GM18507 (cell line): ENCODE results near the gene DENND1A.
"Not testable (repeated sequence)": the region's sequence is repeated elsewhere in the genome, so short reads cannot be mapped to it uniquely, and the experiment has no call there.

ENCODE experiments used
- DNase-seq: peaks from one replicate; pipeline ENCODE4 v3.0.0; 2011; ENCODE audit warnings: low read depth; ENCODE audit not compliant: insufficient read length; ENCODE audit errors: extremely low spot score
- FAIRE-seq: peaks from 2 replicates; lab custom pipeline; 2011; peaks lifted over from hg19 to GRCh38; lab: Jason Lieb, UNC

DENND1A gene

DNA sequence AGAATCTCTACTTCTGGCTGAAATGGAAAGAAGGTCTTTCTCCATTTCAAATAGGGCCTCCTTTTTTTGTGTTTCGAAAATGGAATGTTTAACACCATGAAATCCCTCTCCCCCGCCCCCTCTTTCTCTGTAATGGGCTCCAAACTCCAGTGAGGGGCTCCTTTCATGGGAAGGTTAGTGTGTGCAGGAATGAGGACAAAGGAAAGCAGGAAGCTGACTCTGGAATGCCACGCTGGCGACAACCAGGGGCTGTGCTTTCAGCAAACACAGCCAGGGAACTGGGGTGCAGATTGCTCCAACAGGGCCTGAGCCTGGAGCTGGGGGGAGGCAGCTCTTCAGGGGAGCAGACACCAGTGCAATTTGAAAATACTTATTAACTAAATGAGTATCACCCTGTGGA lies 491.1 kb downstream of the DENND1A start:
- no peak for DNase-seq
- no peak for FAIRE-seq

DNA sequence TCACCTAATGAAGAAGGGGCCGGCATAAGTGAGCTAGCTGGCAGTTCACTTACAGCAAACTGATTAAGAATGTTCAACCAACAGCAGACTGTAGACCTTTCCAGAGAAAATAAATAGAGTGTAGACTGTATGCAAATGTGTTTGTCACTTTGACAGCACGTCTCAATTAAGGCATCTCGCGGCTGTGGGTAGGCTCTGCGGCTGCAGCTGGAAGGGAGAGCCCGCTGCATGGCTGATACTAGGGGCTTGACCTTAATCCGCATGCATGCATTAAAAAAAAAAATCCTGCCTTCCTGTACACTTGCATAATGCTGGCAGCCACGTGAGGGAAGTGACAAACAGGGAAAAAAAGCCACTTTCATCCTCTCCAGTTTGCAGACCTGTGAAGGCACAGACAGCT lies 491.6 kb downstream of the DENND1A start:
- FAIRE-seq (no peak), DNase-seq (no peak)

DNA sequence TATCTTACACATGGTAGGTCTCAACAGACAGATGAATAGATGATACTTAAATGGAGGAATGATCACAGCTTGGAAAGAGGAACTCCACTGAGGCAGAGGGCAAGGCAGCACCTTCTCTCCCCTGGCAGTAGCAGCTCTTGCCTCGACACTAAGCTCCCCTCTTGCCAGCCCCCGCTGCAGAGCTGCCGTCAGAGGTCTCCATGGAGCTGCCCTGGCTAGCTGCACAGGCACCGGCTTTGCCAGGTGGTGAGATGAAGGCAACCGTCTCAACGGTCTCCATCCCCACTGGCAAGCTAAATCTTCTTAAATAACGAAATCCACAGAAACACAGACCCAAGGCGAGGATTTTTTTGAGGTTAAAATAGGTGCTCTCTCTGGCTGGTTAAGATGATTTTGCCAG lies 492.7 kb downstream of the DENND1A start:
- DNase-seq: no peak
- FAIRE-seq: no peak

DNA sequence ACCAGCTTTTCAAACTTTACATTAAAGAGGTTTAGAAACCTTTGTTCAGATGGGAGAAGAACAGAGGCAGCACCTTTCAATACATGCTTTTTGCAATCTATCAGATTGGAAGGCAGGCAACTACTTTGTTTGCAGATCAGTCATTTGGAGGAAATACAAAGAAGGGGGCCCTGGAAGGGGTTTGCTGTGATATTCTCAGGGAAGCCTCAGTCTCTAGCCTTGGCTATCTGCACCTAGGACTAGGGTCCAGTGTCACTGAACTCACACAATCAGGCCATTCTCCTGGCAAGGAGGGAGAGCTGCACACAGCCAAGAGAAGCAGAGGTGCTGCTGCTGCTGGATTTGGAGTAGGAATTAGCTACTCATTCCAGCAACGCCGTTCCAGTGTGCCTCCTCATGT lies 494.5 kb downstream of the DENND1A start:
- FAIRE-seq: no peak
- DNase-seq: no peak

DNA sequence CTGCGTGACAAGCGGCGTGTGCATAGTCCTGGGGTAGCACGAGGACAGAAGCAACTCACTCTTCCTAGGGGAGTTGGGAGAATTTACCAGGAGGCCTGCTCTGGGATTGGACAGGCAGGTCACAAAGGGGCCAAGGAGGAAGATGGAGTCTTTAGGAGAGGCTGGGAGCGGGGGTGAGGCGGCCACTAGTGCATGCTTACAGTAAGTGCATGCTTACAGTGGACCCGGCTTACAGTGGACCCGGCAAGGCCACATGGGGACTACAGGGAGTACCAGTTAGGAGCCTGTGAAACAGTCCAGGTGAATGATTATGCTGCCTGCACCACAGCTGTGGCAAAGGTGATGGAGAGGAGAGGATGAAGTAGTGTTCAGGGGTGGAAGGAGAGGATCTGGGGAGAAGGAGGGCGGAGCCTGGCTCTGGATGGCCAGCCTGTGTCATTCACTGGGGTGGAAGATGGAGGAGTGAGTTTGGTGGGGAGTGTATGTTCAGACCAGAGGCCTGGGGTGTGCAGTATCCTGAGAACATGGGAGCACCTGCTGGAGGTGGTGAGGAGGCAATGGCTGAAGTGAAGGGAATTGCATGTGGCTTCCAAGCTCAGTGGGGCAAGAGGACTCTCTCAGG lies 495.2 kb downstream of the DENND1A start:
- FAIRE-seq (no peak), DNase-seq (no peak)

DNA sequence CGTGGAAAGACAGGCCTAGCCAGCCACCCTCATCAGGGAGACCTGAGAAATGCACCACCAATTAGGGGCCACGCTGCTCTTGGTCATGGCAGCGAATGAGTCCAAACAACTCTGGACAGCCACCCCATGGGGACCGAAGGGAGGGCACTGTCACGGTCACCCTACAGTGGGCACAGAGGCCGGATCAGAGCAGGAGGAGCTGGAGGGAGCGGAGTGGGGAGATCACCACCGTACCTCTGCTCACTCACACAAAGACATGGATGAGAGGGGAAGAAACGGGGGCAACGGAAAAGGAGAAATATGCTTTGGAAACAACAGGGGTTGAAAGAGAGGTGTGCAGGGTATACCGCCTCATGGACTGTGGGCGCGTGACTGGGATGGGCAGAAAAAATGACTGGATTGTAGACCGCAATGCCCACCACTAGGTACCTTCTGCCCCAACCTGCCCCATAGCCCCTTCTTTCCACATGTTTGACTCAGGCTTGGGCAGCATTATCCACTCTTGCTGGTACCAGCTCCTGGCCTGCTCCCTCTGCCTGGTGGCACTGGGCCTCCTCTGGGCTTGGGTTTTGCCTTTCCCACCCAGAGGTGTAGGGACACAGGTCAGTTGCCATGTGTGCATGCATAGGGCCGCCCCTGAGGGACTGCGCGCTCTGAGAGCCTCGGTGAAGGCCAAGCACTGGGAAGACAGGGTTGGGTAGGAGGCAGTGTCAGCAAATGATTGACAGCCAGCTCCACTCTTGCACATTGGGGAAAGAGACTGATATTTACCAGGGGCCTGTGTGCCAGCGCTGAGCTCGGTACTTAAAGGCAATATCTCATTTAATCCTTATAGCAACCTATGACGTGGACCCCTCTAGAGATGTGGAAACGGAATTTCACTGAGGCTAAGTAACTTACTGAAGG lies 497.3 kb downstream of the DENND1A start:
- DNase-seq (no peak), FAIRE-seq (no peak)

DNA sequence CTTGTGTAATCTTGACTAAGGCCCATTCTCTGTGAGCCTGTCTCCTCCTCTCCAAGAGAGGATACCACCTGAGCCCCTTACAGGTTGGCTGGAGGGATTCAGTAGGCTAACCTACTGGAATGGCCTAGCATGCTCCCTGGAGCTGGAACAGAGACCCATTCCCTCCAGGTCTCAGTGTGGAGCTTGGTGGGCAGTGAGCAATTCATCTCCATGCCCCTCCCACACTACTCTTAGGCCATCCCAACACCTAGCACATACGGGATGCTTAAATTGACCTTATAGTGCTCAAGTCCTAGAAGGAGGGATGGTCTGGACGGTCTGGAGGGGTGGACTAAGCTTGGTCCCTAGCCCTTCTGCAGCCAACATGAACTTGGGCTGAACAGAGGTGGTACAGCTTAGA lies 498.3 kb downstream of the DENND1A start:
- no peak for DNase-seq
- FAIRE-seq: no peak

DNA sequence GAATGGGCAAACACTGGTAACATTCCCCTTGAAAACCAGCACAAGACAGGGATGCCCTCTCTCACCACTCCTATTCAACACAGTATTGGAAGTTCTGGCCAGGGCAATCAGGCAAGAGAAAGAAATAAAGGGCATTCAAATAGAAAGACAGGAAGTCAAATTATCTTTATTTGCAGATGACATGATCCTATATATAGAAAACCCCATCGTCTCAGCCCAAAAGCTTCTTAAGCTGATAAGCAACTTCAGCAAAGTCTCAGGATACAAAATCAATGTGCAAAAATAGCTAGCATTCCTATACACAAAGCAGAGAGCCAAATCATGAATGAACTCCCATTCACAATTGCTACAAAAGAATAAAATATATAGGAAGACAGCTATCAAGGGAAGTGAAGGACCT lies 501.5 kb downstream of the DENND1A start:
- not testable (repeated sequence) for DNase-seq, FAIRE-seq

DNA sequence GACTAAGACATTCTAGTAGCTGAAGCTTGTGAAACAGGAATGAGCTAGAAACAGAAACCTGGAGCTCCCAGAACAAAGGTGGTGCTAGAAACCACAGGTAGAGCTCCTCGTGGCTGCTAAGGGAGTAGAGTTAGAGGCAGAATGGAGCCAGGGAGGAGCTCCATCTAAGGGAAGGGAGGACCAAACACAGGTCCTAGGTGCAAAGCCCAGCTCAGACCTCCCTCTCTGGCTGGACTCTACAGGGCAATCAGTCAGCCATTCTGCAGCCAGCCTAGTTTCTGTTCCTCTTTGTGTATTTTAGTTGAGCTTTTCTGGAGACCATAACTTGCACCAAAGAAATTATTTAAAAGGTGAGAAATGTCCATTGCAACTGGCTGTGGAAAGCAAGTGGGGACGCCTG lies 503.5 kb downstream of the DENND1A start:
- FAIRE-seq (peak; percentile 88), DNase-seq (peak; percentile 23)

DNA sequence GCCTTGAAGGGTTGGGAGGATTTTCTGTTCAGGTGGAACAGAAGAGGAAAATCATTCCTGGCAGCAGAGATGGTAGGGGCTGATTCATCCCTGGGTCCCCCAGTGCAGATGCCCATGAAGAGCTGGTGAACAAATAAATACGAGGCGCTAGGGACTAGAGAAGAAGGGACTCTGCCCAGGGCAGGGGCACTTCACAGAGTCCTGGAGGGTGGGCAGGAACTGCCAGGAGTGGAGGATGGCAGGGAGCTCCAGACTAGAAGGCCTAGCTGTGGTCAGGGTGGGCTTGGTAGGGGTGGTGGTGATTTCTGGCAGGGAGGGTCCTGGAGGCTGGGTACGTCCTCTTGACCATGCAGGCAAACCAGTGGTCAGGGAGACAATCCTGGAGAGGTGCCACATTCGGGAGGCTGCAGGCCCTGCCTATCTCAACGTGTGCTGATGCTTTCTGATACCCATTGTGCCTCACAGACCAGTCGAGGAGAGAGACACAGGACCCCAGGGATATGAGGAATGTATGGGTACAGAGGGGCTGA lies 504.0 kb downstream of the DENND1A start:
- DNase-seq: no peak
- FAIRE-seq: no peak

DNA sequence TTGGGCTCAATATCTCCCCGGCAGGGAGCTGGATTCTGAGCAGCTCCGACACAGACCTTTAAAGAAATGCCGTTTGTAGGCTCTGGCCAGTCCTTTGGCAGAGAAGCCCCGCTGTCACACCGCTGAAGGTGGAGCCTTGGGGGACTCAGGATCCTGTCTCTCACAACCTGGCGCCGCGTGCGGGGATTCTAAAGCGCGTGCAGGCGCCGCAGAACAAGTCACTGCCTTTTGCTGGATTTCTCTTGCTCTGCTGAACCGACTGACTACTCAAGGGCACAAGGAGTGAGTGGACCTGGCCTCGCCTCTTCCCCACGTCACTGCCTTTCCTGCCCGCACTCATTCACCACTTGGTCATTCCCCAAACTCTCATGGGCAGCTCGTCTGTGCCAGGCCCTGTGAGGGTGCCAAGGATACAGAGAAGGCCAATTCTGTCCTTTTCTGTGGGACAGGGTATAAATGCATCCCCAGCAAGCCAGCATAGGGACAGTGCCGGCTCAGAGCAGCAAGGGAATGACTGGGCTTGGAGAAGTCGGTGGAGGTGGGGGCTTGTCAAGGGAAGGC lies 504.6 kb downstream of the DENND1A start:
- FAIRE-seq (no peak), DNase-seq (no peak)

DNA sequence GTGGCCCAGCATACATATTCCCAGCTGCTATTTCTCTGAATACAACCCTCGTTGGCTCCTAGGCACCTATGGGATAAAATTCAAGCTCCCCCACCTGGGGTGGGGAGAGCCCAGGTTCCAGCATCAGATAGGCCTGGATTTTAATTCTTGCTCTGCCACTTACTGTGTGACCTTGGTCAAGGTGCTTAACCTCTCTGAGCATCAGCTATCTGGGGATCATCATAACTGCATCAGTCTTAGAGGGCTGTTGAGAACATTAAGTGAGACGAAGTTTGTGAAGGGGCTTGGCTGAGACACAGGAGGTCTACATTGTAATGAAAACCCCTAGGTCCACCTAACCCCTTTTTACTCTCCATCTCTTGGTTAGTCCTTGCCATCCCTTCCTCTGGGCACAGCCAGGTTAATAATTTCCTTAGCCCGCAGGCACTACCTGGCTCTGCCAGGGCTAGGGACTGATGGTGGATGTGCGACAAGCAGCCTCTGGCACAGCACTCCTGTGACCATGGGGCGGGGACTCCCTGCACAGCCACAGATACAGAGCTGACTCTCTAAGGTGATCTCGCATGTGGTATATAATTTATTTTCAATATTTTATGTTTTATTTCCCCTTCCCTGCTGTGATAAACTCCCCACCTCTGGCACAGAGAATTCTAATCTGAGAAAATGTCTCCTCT lies 505.2 kb downstream of the DENND1A start:
- no peak for DNase-seq
- FAIRE-seq: no peak

DNA sequence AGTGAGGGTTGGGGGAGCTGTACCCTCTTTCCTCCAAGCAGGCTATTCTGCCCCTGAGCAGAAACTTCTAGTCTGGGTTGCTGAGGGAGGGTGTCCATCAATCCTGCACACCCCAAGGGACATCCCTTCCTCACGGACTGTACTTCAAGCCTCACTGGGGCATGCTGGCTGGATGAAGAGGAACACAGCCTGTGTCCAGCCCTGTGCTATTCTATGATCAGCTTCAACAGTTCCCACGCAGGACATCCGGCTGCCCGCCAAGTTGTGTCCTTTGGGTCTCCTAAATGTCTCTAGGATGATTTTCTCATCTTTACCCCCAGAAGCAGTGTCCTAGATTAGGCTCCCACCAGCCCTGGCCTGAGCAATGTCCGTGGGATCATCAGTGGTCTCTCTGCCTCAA lies 505.8 kb downstream of the DENND1A start:
- no peak for FAIRE-seq

DNA sequence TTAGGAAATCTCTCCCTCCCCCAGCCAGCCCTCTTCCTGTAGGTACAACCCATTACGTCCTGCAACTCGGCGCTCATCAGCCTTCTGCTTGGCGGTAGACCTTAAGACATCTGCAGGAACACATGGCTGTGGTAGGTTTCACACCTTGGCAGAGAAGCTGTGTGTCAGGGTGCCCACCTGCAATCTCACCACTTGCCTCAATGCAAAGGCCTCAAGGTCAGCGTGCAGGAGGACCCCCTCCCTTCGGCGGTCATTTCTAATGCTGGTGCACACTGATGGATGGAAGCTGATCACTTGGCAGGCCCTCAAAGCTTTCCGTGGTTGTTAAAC lies 506.6 kb downstream of the DENND1A start:
- no peak for DNase-seq
- FAIRE-seq: no peak

More for the DNA sequence above, 505.8 kb downstream of the DENND1A start:
- DNase-seq: no peak

DNA sequence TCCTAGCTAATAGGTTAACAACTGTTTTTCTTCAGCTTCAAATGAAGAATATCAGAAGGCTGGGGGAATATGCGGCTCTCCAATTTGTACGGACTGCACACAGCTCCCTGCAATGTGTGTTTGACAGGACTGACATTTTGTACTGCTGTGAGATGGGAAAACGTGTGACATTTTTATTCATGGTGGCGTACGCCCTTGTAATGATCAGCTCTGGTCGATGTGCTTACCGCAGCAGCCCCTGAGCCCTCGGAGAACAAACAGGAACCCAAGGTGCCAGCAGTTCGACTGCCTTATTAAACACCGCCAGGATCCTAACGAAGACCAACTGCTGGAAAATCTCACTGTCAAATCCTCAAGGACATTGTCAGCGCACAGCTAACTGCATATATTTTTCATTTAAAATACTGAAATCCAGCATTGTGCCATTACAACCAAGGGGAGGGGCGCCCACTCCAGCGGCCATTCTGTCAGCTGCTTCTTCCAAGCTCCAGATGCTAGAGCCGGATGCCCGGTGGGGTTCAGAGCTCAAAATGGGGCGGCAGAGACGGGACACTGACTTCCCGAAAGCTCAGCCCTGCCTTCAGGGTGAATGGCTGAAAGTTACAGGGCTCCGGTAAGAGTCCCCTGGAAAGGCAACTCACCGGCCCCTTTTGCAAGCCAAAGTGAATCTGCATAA lies 507.2 kb downstream of the DENND1A start:
- no peak for FAIRE-seq

DNA sequence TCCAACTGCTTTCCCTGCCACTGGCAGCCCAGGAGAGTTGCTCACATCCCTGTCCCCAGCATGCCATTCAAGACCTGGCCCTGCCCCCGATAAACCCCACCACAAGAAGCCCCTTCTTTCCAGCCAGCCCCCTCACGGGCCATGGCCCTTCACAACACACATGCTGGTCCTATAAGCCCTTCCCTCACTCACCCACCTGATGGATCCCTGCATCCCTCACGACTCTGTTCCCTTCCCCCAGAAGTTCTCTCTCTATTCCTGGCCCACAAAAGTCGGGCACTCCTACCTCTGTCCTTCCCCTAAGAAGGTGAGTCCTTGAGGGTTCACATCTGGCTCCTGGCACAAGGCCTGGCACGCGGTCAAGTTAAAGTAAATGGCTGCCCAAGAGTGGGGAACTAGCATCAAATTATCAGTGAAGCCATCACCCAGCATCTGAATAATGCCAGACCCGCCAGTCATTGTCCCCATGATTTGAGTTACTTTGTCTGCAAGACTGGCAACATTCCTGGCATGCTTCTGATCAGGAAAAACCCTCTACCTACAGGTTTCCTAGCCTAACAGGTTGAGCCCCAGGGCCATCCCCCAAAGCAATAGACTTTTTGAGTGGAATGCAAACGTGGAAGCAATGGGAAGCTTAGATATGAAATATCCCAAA lies 508.0 kb downstream of the DENND1A start:
- no peak for FAIRE-seq
- DNase-seq: no peak

More for the DNA sequence above, 507.2 kb downstream of the DENND1A start:
- DNase-seq: no peak

DNA sequence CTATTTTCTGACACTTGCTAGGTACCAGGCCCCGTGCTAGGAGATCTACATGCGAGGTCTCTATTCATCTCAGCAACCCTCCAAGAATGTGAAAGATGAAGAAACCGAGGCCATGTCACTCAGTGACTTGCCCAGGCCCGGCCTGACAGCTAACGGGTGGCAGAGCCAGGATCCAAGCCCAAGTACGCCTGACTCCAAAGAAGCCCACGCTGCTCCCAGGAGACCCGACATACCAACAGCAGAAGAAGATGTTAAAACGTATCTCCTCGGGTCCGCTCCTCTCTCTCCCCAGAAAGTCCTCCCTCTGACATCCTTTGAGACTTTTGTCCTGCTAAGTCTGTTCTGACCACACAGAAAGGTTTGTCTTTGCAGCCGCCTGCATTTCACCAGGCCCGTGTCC lies 508.7 kb downstream of the DENND1A start:
- FAIRE-seq (no peak), DNase-seq (no peak)

DNA sequence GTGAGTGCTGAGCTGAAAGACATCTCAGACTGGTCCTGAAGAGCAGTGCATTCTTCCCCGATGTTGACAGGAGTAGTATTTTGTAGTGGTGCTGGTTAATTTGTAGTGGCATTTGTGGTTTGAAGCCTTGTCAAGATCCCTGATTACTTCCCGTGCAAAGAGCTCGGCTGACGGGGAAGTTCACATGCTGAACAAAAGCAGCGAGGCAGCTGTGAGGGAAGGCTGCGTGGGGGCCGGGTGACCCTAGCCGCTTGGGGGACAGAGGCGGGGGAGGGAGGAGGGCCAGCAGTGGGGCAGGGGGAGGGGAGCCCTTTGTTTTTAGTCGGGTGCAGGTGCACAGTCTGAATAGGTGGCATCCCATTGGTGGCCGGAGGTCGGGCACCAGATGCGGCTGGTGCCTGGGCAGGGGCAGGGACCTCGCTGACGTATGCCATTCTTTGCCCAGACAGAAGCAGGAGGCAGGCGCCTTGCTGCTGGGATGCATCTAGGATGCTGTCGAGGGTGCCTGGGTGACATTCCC lies 509.3 kb downstream of the DENND1A start:
- DNase-seq (no peak), FAIRE-seq (no peak)
